ENCODE measurements around the gene CFAP45. TPM values are rescaled to one million over a fixed set of nuclear protein-coding genes. Genes with fewer than 3 reads are reported as not detected.
A peak's percentile ranks its signal among the peaks of the same experiment; 100 is the strongest.

The CFAP45 gene
- total RNA-seq, 1 donor from 2014 or later = 0.32 TPM

DNA sequence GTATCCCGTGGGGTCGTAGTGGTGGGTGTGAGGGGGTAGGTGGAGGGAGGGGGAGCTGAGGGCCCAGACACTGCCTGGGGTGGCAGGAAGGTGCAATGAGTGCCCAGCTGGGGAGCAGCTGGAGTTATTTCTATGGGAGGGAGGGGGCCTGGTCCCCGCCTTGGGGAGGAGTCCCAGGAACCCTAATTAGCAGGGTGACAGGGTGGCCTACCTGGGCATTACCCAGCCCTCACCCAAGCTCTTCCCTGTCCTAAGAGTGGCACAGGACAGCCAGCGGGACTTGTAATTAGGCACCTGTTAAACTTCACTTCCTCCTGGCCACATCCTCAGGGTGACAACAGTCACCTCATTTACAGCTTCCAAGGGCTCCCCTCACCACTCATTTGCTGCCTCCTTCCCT lies 37.4 kb downstream of the CFAP45 start, which contains the start of gene VSIG8:
TSS of gene VSIG8 (minus strand) at position 101 of the 400 bp plus-strand sequence. CDS start 136 bp downstream, outside the sequence.
- DNase-seq (ENCODE audit: low spot score) = no peak
- intact Hi-C loops (cut with DNase I) = no loop called here

DNA sequence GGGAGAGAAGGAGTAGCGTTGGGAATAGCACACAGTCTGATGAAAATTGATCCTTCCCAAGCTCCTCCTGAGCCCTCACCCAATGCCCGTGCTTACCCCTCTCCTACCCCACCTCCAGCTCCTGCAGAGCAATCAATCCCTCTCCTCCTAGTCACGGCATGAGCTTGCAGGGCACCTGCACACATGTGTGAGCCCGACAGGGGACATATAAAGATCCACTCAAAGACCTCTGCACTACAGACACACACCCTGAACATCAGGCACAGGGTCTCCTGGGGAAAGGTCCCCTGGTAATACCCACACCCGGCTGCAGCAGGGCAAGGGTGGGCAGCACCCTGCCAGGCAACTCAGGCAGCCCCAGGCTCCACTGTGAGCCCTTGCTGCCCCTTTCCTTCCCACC lies 37.9 kb downstream of the CFAP45 start:
- intact Hi-C loops (cut with DNase I) = no loop called here
- no peak for DNase-seq (ENCODE audit: low spot score)

DNA sequence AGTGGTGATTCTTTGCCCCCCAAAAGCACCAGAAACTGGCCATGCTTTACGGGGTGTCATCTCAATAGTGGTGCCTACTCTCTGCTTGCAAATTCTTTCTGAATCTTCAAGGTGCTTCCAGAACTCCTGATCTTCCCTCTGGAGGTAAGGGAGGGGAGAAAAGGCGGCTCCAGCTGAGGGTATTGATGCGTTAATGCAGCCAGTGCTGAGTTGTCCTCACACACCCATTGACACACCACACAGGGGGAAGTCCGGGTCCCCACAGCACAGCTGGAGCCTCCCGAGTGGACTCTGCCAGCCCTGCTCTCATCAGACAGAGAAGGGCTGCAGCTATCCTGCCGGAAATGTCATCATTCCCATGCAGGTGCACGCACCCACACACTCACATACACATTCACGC lies 38.7 kb downstream of the CFAP45 start:
- intact Hi-C loops (cut with DNase I) = no loop called here
- DNase-seq (ENCODE audit: low spot score) = no peak

DNA sequence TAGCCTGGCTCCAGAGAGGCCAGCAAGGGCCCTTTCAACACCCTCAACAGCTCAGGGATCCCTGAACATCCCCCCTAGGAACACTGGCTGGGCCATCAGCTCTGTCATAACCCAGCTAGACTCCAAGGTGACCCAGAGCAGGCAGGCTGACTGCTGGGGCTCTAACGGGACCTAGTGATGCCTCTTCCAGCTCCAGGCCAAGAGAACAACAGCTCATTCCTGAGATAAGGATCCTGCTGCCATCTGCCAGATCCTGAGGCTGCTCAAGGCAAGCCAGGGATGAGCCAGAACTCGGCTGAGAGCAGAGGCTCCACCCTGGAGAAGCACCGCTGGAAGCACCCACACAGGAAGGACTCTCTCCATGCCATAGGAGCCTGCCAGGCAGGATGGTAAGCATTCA lies 39.5 kb downstream of the CFAP45 start:
- intact Hi-C loops (cut with DNase I) = no loop called here
- no peak for DNase-seq (ENCODE audit: low spot score)

DNA sequence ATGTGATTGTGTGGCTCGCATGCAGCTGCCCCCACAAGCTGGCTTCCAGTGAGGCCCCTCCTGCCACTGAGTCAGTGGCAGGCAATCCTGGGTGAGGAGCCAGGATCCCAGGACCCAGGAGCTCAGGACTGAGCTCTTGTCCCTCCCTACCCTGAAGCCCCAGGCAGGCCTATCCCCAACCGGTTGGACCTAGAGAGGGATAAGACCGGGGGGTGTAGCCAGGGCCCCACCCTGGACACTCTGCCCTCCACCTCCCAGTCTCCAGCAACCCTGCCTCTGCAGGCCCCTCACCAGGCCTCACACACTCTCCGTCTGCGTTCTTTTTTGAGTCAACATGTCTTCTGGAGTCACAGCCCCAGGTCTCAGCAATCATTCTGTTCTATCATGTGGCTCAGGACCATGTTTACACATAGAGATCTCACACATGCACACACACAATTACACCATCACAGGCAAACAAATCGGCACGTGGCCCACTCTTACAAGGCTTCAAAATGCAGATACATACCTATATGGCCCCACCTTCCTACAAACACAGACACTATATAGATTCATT lies 40.1 kb downstream of the CFAP45 start:
- DNase-seq (ENCODE audit: low spot score) = no peak

DNA sequence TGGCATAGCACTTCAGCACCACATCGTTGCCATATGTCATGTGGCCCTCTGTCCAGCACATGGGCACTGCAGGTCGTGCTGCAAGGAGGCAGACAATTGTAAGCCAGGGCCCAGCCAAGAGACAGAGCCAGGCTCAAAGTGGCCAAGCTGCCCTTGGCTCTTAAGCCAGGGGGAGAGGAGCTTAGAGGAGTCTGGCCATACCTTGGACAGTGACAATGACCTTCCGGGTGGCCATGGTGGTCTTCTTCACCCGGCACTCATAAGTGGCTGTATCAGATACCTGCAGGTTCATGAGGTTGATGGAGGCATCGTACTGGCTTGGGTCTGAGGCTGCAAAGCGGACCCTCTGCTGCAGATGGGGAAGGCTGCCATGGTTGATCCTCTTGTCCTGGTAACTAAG lies 42.1 kb downstream of the CFAP45 start:
- intact Hi-C loops (cut with DNase I) = no loop called here
- no peak for DNase-seq (ENCODE audit: low spot score)

More for the DNA sequence above, 40.1 kb downstream of the CFAP45 start:
- intact Hi-C loops (cut with DNase I) = no loop called here

DNA sequence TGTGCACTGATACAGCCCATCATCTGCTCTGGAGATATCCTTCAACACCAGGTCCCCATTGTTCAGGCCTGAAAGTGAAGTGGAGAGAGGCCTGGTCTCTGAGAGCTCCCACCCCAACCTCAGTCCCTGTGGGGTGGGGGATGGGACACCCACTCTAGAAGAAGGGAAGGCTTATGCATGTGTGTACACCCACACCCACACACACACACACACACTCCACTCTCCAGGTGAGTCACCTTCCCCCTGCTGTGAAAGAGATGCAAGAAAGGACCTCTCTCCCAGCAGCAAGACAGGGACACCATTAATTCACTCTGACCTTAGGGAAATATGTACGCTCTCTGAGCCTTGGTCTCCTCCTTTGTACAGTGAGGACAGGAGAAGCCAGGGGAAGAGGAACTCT lies 43.4 kb downstream of the CFAP45 start:
- DNase-seq (ENCODE audit: low spot score) = no peak
- intact Hi-C loops (cut with DNase I) = no loop called here

DNA sequence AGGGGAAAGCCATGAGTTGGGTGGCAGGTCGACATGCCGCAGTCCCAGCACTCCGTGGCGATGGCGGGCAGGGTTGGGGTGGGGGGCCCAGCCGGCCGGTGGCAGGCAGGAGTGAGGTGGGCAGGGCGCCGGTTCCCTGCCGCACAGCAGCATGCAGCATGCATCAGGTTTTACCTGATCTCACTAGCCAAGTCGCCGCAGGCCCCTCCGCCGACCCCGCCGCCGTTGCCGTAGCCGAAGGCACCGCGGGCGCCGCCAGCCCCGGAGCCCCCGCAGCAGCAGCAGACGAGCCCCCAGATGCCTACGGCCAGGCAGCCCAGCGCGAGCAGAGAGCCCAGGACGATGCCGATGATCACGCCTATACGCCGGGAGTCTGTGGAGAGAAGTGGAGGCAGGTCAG lies 44.3 kb downstream of the CFAP45 start:
- no peak for DNase-seq (ENCODE audit: low spot score)
- intact Hi-C loops (cut with DNase I) = loop anchor here (2.0 kb wide), 1 partner anchor 75 kb away; the partner anchor contains the start of gene DUSP23

DNA sequence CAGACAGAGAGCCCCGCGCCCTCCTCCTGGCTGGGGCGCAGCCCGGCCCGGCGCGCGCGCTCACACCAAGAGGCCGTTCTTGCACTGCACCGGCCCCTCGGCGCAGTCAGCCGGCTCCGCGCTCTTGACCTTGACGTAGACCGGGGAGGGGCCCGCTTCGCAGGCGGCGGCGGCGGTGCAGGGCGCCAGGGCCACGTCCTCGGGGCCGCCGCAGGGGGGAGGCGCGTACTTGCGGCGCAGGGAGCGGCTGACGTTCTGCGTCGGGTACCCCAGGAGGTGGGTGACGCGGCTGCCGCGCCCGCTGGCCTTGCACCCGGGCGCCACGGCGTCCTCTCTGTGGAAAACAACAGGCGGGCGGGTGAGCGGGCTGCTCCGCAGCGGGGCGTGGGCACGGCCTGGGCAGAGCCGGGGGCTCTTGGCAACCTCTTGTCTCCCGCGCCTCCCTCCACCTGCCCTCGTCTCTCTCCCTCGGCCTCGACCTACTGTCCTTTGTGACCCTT lies 45.2 kb downstream of the CFAP45 start:
- intact Hi-C loops (cut with DNase I) = loop anchor here (1.0 to 2.0 kb wide), 2 partner anchors 69 to 74 kb away; partner anchors contain the start of gene DUSP23
- DNase-seq (ENCODE audit: low spot score) = peak; percentile 92

DNA sequence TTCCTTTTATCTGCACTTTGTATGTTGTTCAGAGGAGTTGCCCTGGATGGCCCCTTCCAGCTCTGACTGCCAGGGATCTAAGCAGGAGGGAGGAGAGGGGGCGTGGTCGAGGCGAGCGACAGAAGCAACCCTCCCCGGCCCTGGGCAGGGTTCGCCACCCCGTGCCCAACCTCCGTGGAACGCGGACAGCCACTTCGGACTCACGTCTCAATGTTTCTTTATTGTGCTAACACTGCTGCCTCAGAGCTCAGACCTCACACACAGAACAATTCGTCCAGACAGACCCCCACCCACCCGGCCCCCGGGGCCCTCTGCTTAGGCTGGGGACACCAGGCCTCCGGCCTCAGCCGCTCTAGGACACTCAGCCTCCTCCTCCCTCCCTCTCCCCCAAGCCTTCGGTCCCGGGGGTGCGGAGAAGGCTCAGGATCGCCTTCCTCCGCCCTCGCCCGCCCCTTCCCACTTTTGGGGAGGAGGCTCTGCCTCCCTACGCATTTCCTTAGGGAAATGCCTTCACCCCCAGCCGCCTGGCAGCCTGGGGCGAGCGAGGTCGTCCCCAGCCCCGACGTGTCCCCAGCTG lies 45.8 kb downstream of the CFAP45 start:
- intact Hi-C loops (cut with DNase I) = loop anchor here (1.0 to 2.0 kb wide), 2 partner anchors 69 to 73 kb away; partner anchors contain the start of gene DUSP23
- DNase-seq (ENCODE audit: low spot score) = peak; percentile 86

DNA sequence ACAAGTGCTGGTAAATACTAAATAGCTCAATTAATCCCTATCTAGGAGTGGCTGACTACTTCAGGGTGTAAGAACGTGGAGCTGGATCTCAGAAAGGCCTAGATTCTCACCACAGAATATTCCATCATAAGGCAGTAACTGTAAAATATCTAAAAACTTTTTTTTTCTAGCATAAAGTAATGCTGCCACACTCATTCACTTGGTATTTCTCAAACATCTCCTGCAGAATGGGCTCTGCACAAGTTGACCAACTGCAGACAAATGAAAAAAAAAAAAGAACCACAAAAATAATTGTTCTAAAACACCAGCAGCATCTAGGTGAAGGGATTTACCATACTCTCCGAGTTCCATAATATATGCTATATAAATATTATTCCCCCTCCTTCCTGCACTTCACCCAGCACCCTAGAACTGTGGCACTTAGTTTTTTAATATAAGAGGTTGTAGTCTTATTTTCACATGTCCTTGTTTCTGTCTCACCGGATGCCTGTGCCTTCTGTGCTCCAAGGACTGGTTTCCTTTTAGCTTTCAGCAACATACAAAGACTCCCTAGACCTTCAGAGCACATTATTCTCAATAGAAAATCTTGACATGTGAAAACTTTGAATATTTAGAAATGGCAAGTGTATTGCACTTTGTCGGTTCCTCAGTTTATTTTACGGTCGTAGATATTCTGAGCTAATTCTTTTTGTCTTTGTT lies 46.4 kb downstream of the CFAP45 start:
- DNase-seq (ENCODE audit: low spot score) = no peak
- intact Hi-C loops (cut with DNase I) = loop anchor here (1.0 to 2.0 kb wide), 2 partner anchors 70 to 73 kb away; partner anchors contain the start of gene DUSP23

DNA sequence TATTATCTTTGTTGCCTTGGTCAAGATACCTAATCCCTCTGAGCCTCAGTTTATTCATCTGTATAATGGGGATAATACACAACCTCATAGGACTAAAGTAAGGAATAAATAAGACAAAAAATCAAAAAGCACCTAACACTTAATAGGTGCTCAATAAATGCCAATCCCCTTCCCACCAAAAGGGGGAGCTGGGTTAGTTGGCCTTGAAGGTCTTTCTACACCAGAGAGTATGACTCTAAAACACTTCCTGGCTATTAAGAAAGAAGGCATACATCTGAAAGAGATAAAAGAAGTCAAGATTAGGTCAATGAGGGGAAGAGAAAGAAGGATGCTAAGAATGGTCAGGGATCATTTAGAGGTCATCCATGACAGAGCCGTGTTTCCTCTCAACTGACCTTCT lies 48.6 kb downstream of the CFAP45 start:
- DNase-seq (ENCODE audit: low spot score) = no peak
- intact Hi-C loops (cut with DNase I) = no loop called here

DNA sequence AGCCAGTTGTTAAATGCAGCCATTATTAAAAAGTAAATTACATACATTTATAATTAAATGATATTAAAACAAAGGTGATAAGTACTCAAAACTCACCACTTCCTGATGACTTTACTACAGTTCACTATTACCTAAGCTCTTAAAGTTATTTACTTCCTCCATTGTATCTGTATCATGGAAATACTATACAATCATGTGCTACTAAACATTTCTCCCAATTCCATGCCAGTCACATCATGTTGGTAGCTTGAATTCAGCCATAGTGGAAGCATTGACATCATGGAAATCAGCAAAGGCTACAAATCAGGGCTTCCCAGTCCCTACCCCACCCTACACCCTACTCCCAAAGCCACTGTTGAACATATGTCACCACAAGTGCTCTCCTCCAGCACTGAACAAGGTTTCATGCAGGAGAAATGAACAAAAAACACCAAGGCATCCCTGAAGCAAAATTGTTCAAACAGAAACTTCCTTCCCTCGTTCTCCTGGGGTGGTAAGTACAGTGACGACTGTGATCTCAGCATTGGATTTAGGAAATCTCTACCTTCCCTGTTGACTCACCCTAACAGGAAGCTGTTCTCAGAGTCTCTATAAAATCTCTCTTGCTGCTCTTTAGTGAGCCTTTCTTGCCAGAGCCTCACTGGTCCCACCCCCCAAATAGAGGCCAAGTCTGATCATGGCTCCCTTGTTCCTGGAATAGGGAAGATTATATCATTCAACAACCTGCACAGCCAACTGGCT lies 50.2 kb downstream of the CFAP45 start:
- no peak for DNase-seq (ENCODE audit: low spot score)
- intact Hi-C loops (cut with DNase I) = no loop called here

DNA sequence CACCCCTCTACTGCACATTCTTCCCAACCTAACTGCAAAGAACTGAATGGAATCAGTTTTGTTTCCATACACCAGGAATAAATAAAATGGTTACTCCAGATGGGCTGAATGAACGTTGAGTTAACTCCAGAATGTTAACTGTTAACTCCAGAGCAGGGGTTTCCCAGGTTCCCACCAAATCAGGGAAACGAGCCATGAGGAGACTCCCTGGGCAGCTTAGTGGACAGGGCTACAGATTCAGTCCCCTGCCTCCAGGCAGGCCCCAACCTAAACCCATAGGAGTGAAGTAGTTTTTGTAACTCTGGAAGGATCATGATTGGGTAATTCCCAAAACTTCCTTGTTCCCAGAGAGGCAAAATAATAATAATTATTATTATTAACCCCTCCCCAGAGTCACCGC lies 51.6 kb downstream of the CFAP45 start:
- no peak for DNase-seq (ENCODE audit: low spot score)
- intact Hi-C loops (cut with DNase I) = no loop called here

DNA sequence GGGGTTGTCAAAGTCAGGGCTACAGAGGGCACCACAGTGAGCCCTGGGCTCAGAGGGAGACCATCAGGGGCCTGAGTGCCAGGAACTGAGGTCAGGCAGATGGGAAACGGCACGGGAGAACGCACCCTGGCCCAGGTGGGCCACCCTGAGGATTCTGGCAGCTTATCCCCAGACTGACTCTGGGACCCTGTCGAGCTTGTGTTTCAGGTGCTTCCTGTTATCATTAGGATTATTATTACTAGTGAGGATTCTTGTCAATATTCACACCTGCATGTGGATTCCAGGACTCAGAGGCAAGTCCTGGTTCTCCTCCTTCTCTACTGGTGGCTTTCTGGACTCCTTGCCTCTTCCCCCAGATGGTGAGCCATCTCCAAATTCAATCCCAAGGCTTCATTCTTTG lies 52.7 kb downstream of the CFAP45 start:
- intact Hi-C loops (cut with DNase I) = no loop called here
- DNase-seq (ENCODE audit: low spot score) = no peak

DNA sequence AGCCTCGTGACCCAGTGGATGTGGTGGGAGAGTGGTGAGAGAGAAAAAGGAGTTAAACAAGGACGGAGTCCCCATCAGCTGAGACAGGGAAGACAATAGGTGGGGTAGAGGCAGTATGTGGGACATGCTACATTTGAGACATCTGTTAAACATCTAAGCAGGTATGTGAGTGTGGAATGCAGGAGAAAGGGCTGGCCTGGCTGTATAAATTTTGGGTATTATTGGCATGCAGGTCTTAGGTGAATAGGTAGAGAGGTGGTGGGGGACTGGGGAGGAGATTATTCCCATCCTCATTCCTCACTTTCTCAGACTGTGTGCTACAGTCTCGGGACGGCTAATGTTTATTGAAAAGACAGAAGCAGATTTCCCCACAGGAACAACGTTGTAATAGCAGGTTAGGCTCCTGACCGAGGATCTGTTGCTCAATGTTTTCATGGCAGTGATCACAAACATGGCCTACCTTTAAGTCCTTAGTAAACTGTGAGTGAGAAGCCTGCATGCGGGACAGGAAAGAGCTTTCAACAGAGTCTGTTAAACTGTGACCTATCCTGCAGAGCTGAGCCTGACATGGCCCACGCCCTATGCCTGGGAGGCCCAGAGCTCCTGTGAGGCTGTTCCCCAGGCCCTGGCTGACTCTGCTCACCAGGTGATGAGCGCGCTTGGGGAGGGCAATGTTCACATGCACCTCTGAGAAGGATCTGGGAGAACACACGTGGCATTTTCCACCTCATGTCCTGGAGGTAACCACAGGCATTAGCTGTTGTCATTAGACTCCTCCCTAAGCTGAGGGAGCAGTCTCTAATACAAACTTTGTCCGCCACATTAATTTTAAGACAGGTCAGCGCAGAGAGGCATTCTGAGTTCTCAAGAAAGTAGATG lies 54.0 kb downstream of the CFAP45 start:
- no peak for DNase-seq (ENCODE audit: low spot score)
- intact Hi-C loops (cut with DNase I) = no loop called here

DNA sequence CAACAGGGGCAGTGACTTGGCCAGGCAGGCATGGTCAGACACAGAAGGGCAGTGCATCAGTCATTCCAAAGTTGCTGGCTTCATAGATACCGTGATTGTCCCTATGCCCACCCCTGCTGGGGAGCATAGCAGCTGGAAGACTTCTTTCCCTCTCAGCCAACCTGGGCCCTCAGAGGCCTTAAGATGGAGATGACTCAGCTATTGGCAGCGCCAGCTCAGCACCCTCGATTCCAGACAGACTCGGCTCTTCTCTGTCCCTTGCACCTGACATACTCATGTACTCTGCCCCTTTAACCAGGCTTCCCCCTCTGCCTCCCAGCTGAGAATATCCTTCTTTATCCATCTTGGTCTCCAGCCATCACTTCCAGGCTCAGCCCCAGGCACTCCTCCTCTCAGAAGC lies 56.5 kb downstream of the CFAP45 start:
- no peak for DNase-seq (ENCODE audit: low spot score)
- intact Hi-C loops (cut with DNase I) = no loop called here

DNA sequence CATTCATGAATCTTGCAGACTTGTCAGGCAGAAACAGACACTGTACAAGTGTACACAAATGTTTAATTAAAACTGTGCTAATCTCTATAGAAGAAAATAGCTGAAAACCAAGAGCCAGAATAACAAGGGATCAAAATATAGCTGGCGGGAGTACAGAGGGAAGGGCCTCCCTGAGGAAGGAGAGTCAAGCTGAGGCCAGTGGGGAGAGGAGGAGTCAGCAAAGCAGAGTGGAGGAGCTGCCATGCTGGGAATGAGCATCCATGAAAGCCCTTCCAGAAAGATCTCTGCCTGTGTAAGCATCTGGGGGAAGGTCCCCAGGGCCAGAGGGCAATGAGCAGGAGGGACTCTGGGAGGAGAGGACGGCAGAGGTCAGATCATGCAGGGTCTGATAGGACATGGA lies 58.2 kb downstream of the CFAP45 start:
- intact Hi-C loops (cut with DNase I) = no loop called here
- DNase-seq (ENCODE audit: low spot score) = no peak

Data from cardiac septum (tissue), 1 donor.